HG02870 (cell line): Measurements from ENCODE around the gene CNDP2.

Source experiments
- ATAC-seq: cut with Tn5 transposase; IDR thresholded peaks from one replicate; pipeline ENCODE4 v1.9.1; 2021; ENCODE audit warnings: mild to moderate bottlenecking, moderate library complexity; ENCODE audit not compliant: unreplicated experiment

Gene CNDP2

GRCh38 chr18:74468547-74469061, 27.6 kb upstream of the CNDP2 start:
- ATAC-seq, result no peak

DNA sequence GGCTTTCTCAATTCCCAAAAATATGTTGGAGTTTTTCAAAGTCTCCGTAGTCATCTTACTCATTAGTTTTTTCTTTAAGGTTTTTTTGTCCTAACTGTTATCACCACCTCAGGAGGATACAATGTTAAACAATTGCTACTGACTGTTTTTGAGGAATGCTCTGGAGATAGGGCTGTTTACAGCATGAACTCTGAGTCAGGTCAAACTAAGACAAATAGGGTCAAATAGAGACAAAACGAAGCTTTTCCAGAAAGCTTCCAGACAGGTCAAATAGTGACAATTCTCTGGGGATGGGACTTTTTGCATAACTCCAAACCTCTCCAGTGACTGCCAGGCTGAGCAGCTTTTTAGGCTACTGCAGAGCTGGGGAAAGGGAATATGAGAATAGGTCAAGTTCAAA, 23.9 kb upstream of the CNDP2 start:
- no peak for ATAC-seq

DNA sequence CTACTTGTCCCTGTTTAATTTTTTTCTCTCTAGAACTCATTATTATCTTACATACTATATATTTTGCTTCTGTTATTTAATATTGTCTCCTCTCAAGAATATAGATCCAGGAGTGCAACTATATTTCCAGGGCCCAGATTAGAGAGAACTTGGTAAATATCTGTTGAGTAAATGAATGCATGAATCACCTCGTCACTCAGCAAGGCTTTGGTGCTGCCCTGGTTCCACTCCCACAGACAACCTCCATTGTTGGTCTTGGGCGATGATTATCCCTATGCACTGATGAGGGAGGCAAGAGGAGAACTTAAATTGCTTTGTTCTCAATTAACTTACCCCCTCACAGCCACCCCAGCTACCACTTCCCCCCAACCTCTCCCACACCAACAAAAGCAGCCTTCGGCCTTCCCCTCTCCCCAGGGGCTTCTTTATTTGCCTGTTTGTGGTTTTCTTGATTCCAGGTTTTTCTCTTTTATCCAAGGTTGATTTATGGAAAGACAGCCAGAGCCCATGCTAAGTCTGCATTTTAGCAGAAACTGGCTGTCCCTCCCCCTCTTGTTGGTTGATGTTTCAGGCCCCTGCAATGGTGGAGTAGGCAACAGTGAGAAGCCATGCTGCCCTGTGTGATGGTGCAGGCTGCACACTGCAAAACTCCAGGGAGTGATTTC, 22.1 kb upstream of the CNDP2 start:
- no peak for ATAC-seq

- no peak for ATAC-seq
Measured at GRCh38 chr18:74476140-74476539, 20.0 kb upstream of the CNDP2 start.

DNA sequence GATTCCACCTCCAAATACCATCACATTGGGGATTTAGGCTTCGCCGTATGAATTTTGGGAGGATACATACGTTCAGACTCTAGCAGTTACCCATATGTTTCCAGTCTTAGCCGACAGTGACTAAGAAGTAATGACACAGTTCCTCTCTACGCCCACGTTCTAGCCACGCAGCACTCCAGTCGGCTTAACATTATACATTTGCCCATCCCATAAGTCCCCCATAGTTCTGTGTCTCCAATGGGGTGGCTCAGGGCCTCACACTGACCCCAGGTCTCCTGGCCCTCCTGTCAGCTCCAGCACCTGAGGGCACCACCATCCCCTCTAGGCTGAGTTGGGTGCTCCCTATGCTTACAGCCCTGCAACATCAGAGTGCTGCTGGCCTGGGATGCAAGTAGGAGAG, 18.4 kb upstream of the CNDP2 start:
- ATAC-seq, result no peak

- no peak for ATAC-seq
Measured at GRCh38 chr18:74478316-74478715, 17.8 kb upstream of the CNDP2 start.

DNA sequence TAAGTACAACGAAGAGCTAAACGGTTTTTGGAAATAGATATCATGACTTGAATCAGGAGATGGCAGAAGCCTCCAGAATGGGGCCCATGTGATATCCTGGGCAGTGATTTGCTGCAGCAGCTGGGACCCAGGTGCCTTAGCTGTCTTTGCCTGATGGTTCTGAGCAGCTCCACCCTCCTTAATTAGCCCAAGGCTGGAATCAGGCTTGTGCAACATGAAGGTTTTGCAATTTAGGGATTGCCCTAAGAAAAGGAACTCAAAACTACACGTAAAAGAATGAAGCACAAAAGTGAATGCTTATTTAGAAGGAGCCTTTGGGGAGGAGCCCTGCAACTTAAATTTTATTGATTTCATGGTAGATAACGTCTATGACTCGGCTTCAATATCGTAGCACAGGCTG, 17.3 kb upstream of the CNDP2 start:
- ATAC-seq, result no peak

GRCh38 chr18:74479486-74480148, 16.5 kb upstream of the CNDP2 start:
- no peak for ATAC-seq

DNA sequence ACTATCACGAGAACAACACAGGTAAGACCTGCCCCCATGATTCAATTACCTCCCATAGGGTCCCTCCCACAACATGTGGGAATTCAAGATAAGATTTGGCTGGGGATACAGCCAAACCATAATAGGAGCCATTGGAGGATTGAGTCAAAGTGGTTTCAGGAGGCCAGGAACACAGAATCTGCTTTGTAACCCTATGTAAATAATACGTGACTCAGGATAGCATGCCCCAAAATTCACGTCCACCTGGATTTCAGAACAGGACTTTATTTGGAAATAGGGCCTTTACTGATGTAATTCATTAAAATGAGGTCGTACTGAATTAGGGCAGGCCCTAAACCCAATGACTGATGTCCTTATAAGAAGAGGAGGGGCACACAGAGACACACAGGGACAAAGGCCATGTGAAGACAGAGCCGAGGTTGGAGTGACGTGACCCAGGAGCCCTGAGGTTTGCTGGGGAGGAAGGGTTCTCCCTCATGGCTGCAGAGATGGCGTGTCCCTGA, 16.0 kb upstream of the CNDP2 start:
- ATAC-seq, result no peak

GRCh38 chr18:74482697-74483096, 13.5 kb upstream of the CNDP2 start:
- no peak for ATAC-seq

- ATAC-seq, result no peak
Measured at GRCh38 chr18:74486119-74486849, 9.9 kb upstream of the CNDP2 start.

- no peak for ATAC-seq
Measured at GRCh38 chr18:74488354-74488753, 7.8 kb upstream of the CNDP2 start.

DNA sequence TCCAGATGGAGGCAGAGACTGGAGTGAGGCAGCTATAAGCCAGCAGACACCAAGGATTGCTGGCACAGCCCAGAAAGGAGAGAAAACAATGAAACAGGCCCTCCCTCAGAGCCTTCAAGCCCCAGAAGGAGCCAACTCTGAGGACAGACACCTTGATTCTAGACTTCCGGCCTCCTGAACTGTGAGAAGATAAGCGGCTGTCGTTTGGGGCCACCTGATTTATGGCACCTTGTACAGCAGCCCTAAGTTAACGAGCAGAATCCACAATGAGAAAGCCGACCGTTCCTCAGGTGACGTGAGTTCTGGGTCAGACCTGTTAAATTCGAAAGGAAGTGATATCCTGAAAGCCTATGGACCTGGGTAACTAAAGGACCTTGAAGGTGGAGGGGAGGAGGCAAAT, 7.3 kb upstream of the CNDP2 start:
- no peak for ATAC-seq

DNA sequence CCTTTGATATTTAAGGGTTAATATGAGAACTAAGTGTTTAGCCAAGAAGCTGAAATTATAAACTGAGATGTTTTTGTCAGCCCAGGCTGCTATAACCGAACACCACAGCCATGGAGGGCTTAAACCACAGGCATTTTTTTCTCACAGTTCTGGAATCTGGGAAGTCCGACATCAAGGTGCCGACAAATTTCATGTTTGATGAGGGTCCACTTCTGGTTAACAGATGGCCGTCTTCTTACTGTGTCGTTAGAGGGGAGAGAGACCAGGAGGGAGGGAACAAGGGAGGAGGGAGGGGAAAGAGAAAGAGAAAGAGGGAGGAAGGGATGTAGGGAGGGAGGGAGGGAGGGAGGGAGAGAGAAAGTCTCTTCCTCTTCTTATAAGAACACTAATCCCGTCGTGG, 6.5 kb upstream of the CNDP2 start:
- ATAC-seq, result no peak

GRCh38 chr18:74492259-74492658, 3.9 kb upstream of the CNDP2 start:
- ATAC-seq, result no peak

DNA sequence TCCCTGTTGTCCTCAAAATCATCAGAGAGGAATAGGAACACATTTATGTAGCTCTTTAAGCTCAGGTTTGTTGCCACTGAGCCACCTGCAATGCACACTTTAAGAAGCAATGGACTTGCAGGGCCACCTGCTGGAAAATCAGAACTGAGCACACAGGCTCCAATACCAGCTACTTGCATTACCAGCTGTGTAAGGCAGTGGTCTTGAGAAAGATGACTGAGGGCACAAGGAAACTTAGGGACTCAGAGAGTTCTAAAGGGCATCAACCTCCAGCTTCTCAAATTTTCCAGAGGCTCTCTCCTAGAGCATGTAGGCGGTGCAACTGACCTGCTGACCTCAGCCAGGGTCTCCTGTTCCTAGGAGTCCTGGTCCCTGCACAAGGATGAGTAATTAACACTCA, 2.5 kb upstream of the CNDP2 start:
- ATAC-seq, result no peak

DNA sequence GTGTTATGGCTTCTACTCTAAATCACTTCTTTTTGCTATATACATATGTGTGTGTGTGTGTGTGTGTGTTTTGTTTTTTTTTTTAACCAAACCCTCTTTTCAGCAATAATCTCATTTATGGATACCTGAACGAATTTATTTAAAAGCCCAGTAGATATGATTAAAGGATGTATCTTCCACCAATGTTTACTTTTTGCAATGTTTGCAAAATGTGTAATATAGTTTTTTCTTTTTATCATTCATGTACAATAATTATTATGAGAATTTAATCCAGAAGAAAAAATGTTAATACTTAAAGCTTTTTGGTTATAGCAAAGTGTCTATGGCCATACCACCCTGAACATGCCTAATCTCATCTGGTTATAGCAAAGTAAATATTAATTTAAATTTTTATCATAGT, 1.6 kb upstream of the CNDP2 start:
- no peak for ATAC-seq

- peak; percentile 19 for ATAC-seq
Measured at GRCh38 chr18:74496508-74497323, 553 bp downstream of the CNDP2 start.

DNA sequence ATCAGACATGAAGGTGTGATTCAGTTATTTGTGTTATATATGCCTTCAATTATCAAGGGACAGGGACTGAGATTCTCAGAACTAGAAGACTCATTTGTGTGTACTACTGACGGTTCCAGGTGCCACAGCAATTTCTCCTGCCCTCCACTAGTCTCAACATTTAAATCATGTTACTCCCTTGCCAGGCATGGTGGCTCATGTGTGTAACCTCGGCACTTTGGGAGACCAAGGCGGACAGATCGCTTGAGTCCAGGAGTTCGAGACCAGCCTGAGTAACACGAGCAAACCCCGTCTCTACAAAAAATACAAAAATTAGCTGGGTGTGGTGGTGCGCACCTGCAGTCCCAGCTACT, 1.1 kb downstream of the CNDP2 start:
- no peak for ATAC-seq

DNA sequence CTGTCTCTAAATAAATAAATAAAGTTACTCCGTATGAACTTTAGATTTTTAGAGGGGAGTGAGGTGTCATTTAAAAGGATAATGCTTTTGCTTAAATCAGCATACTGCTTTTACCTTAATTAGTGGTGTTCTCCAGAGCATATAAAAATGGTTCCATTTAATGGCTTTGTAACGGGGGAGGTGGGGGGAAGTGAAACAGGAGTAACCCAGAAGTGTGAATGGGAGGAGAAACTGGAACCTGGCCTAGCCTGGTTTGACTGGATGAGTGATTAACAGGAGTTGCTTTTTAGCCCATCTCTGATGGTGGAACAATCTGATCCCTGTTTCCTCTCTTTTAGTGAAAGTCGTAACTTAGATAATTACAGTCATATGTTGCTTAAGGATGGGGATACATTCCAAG, 1.6 kb downstream of the CNDP2 start:
- no peak for ATAC-seq
